Calu3 (cell line): Measurements from ENCODE around the gene CAMK1G. TPM values are rescaled to one million over a fixed set of nuclear protein-coding genes. Genes with fewer than 3 reads are reported as not detected.

ENCODE experiments used
- BruUV-seq: library from RNA; stranded (reverse); fragments of 400-500 nt; replicated peaks from 2 replicates; lab custom pipeline; 2021; lab: Mats Ljungman, UMichigan
- CTCF ChIA-PET: fragments of 300-600 bp; sonication (Branson Sonifier 250); formaldehyde crosslinking; loops from one replicate; lab custom pipeline; 2022; ENCODE audit warnings: antibody characterized with exemption; lab: Charles Lee
- DNase-seq: peaks from one replicate; pipeline ENCODE4 v3.0.0; 2022
- H3K27ac Mint-ChIP-seq: one replicate; pipeline ENCODE4 v1.8.0; 2022; ENCODE audit warnings: mixed read lengths; ENCODE audit not compliant: unreplicated experiment
- H3K27me3 Mint-ChIP-seq: one replicate; pipeline ENCODE4 v1.8.0; 2022; ENCODE audit warnings: mixed read lengths; ENCODE audit not compliant: unreplicated experiment
- H3K36me3 Mint-ChIP-seq: one replicate; pipeline ENCODE4 v1.8.0; 2022; ENCODE audit warnings: mild to moderate bottlenecking, moderate library complexity, mixed read lengths; ENCODE audit not compliant: insufficient read depth, unreplicated experiment
- H3K4me1 Mint-ChIP-seq: one replicate; pipeline ENCODE4 v1.8.0; 2022; ENCODE audit warnings: mild to moderate bottlenecking, low read depth, mixed read lengths; ENCODE audit not compliant: unreplicated experiment
- H3K4me3 Mint-ChIP-seq: one replicate; pipeline ENCODE4 v1.8.0; 2022; ENCODE audit warnings: mild to moderate bottlenecking, low read depth, moderate library complexity, mixed read lengths; ENCODE audit not compliant: unreplicated experiment
- H3K9me3 Mint-ChIP-seq: one replicate; pipeline ENCODE4 v1.8.0; 2022; ENCODE audit warnings: low read depth, mixed read lengths; ENCODE audit not compliant: unreplicated experiment
- intact Hi-C: fragments of 100-400 bp; cut with micrococcal nuclease; formaldehyde crosslinking; loops from one replicate; pipeline ENCODE4 v1.10.0; 2022; ENCODE audit not compliant: unreplicated experiment
- total RNA-seq: library from RNA; stranded (reverse); gene quantifications from 2 replicates; pipeline ENCODE4 v1.2.3, GENCODE V29; 2022
- TF ChIP-seq, protein P1 (sequence below): fragments of 200-600 bp; IDR thresholded peaks from one replicate; pipeline ENCODE4 v1.8.0; 2022; ENCODE audit warnings: antibody characterized with exemption; ENCODE audit not compliant: unreplicated experiment

CAMK1G gene
- total RNA-seq, 1 experiment from 2014 or later = not detected

DNA sequence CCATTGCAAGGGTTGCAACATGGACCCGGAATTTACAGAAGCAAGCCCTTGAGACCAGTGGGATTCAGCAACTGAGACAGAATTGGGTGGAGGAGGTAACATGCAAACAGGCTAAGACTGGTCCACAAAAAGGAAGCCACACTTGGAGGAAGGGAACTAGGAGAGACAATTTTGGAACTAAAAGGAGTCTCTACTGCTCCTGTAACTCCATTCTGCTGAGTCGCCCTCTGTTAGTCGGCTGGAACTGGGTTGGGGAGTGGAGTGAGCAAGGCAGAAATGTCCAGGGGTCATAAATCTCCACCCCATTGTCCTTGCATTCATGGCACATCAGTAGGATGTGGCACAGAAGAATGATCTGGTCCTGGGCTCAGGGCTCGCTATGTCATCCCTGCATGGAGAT lies 63.6 kb downstream of the CAMK1G start:
- no TSS peak for BruUV-seq
- H3K27ac Mint-ChIP-seq = peak overlapping the region; percentile 76
- TF ChIP-seq, protein P1, sequence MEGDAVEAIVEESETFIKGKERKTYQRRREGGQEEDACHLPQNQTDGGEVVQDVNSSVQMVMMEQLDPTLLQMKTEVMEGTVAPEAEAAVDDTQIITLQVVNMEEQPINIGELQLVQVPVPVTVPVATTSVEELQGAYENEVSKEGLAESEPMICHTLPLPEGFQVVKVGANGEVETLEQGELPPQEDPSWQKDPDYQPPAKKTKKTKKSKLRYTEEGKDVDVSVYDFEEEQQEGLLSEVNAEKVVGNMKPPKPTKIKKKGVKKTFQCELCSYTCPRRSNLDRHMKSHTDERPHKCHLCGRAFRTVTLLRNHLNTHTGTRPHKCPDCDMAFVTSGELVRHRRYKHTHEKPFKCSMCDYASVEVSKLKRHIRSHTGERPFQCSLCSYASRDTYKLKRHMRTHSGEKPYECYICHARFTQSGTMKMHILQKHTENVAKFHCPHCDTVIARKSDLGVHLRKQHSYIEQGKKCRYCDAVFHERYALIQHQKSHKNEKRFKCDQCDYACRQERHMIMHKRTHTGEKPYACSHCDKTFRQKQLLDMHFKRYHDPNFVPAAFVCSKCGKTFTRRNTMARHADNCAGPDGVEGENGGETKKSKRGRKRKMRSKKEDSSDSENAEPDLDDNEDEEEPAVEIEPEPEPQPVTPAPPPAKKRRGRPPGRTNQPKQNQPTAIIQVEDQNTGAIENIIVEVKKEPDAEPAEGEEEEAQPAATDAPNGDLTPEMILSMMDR = no peak
- no peak for DNase-seq
- peaks cover 92% of the 10 kb centered on the region for H3K36me3 Mint-ChIP-seq
- H3K9me3 Mint-ChIP-seq = no peaks in the 10 kb centered on the region
- H3K4me1 Mint-ChIP-seq = peaks cover 80% of the 10 kb centered on the region
- intact Hi-C loops = no loop called here
- CTCF ChIA-PET = interaction anchor here (0.8 kb wide), 1 partner anchor 9 kb away, joined by 3 read pairs; no protein-coding TSS in a partner anchor
- no peaks in the 10 kb centered on the region for H3K27me3 Mint-ChIP-seq
- peak overlapping the region; percentile 89 for H3K4me3 Mint-ChIP-seq

DNA sequence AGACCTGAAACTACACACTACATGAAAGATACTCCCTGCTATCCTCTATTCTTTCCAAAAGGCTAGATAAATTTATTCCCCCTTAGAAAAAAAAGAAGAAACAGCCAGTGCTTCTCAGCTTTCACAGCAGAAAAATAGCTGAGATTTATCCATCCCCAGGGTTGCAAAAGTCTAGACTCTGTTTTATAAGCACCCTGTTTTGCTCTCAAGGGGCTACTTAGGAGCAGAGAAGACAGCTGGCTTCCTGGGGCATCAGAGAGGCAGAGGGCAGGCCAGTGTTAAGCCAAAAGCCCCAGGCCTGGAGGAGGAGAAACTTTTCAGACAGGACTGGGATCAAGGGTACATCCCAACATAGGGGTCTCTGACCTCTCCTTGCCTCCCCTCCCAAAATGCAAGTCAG lies 64.8 kb downstream of the CAMK1G start:
- peaks cover 93% of the 10 kb centered on the region for H3K36me3 Mint-ChIP-seq
- TF ChIP-seq, protein P1 = no peak
- H3K27me3 Mint-ChIP-seq = no peaks in the 10 kb centered on the region
- CTCF ChIA-PET = interaction anchor here (1.3 to 6.2 kb wide), 2 partner anchors 27 to 72 kb away, joined by 3 to 58 read pairs; partner anchors contain the start of gene G0S2
- intact Hi-C loops = no loop called here
- no peak for DNase-seq
- peaks cover 84% of the 10 kb centered on the region for H3K4me1 Mint-ChIP-seq
- no TSS peak for BruUV-seq
- H3K4me3 Mint-ChIP-seq = peak overlapping the region; percentile 89
- H3K27ac Mint-ChIP-seq = peak overlapping the region; percentile 84
- H3K9me3 Mint-ChIP-seq = no peaks in the 10 kb centered on the region

DNA sequence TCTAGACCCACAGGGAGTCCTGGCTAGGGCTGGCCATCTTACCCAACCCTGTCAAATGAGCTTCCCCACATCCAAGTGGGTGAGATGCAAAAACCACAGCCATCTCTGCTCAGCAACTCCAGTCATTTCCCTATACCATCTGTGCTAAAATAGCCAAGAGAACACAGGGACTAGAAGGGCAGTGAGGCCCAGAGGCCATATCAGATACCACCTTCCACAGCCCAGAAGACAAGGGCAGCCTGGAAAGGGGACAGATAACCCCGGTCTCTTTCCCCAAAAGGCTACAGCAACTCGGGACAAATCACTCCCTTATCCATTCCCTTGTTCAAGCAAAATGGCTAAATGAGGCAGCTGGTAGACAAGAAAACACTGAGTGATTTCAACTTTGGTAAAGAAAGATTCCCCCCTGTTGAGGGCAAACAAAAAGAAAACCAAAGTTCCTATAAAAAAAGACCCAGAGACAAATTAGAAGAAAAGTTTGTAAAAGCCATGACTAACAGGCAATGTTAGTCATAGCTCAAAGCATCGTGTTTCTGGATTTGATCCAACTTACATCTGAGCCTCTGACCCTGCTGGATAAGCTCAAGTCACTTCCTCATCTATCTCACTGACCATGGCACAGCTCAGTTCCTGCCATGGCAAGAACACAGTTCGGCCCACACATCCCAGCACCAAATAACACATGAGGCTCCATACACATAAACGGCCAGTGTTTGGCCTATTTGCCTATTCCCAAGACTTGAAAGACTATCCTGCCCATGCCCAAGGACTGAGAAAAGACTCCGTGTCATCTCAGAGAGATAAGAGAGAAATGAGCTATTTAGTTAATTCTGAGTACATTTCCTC lies 65.6 kb downstream of the CAMK1G start:
- peaks cover 84% of the 10 kb centered on the region for H3K4me1 Mint-ChIP-seq
- intact Hi-C loops = loop anchor here (1.0 kb wide), 1 partner anchor 44 kb away; no protein-coding TSS in a partner anchor
- no TSS peak for BruUV-seq
- peak overlapping the region; percentile 97 for H3K27ac Mint-ChIP-seq
- peaks cover 91% of the 10 kb centered on the region for H3K36me3 Mint-ChIP-seq
- H3K27me3 Mint-ChIP-seq = no peaks in the 10 kb centered on the region
- TF ChIP-seq, protein P1 = no peak
- DNase-seq = peak; percentile 67
- CTCF ChIA-PET = interaction anchor here (0.6 to 6.2 kb wide), 14 partner anchors 17 to 1751 kb away, joined by 3 to 58 read pairs (median 4); partner anchors contain the start of gene G0S2
- no peaks in the 10 kb centered on the region for H3K9me3 Mint-ChIP-seq
- peak overlapping the region; percentile 89 for H3K4me3 Mint-ChIP-seq

DNA sequence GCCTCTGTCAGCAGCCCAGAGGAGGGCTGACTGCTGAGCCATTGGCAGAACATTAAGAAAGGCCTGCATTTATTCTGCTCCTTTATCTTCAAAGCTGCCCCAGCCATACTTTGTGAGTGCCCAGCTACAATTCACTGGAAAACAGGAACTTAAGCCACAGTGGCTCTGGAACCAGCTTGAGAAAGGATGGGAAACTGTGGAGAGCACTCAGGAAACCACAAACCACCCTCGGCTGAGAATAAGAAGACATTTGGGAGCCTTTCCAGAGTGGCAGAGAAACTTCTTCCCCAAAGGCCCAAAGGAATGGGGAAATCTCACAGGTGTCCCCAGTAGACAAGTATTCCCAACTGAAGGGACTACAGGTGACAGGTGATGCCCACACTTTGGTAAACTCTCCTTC lies 66.9 kb downstream of the CAMK1G start:
- peaks cover 84% of the 10 kb centered on the region for H3K4me1 Mint-ChIP-seq
- CTCF ChIA-PET = interaction anchor here (0.9 to 6.2 kb wide), 3 partner anchors 9 to 25 kb away, joined by 5 to 58 read pairs (median 6); partner anchors contain the start of gene G0S2
- intact Hi-C loops = loop anchor here (5.0 to 10.0 kb wide), 3 partner anchors 97 to 1734 kb away; partner anchors contain the start of gene UTP25
- peak overlapping the region; percentile 97 for H3K27ac Mint-ChIP-seq
- H3K4me3 Mint-ChIP-seq = peak overlapping the region; percentile 89
- no TSS peak for BruUV-seq
- no peak for DNase-seq
- TF ChIP-seq, protein P1 = no peak
- no peaks in the 10 kb centered on the region for H3K9me3 Mint-ChIP-seq
- peaks cover 85% of the 10 kb centered on the region for H3K36me3 Mint-ChIP-seq
- H3K27me3 Mint-ChIP-seq = no peaks in the 10 kb centered on the region
